K562 (cell line): ENCODE results near the gene CD22. TPM values are rescaled to one million over a fixed set of nuclear protein-coding genes. Genes with fewer than 3 reads are reported as not detected.
A peak's percentile ranks its signal among the peaks of the same experiment; 100 is the strongest.

Experiments used
- CBFB ChIP-seq: sonication (generic); formaldehyde crosslinking; IDR thresholded peaks from 2 replicates; pipeline ENCODE4 v1.4.0; 2020; ENCODE audit warnings: mild to moderate bottlenecking, missing genetic modification reagents
- FOXA3 ChIP-seq, 2 experiments: fragments of 450-650 bp in 1 of 2; sonication (generic) in 1 of 2; formaldehyde crosslinking; IDR thresholded peaks in 1 of 2; conservative IDR thresholded peaks in 1 of 2; 2 replicates each; pipeline versions ENCODE4 v1.4.0 to v1.8.0; 2020 to 2022; ENCODE audit warnings: mild to moderate bottlenecking in 2 of 2, missing genetic modification reagents in 1 of 2
- GABPB1 ChIP-seq: sonication (generic); formaldehyde crosslinking; IDR thresholded peaks from 2 replicates; pipeline ENCODE4 v1.8.0; 2022; ENCODE audit warnings: mild to moderate bottlenecking, missing genetic modification reagents
- KAT7 ChIP-seq: sonication (generic); formaldehyde crosslinking; IDR thresholded peaks from 2 replicates; pipeline ENCODE4 v1.8.0; 2022; ENCODE audit warnings: missing genetic modification reagents, mild to moderate bottlenecking, borderline replicate concordance
- MITF ChIP-seq: IDR thresholded peaks from 2 replicates; pipeline ENCODE4 v1.6.1; 2014; ENCODE audit warnings: antibody characterized with exemption
- MTF1 ChIP-seq: fragments of 250-450 bp; sonication (Bioruptor Pico); IDR thresholded peaks from 2 replicates; pipeline ENCODE4 v1.9.0; 2021; ENCODE audit warnings: moderate library complexity, mild to moderate bottlenecking, inconsistent platforms, borderline replicate concordance
- PHB ChIP-seq: fragments of 250-450 bp; sonication (Bioruptor Pico); IDR thresholded peaks from 2 replicates; pipeline ENCODE4 v1.5.0; 2021
- PHF20 ChIP-seq: fragments of 450-650 bp; IDR thresholded peaks from 2 replicates; pipeline ENCODE4 v1.6.1; 2018; ENCODE audit not compliant: partially characterized antibody
- RBM25 ChIP-seq: fragments of 200-400 bp; formaldehyde crosslinking; IDR thresholded peaks from 2 replicates; pipeline ENCODE4 v1.6.1; 2018; ENCODE audit warnings: low read length, low read depth, moderate library complexity; ENCODE audit not compliant: severe bottlenecking
- RCOR1 ChIP-seq, 2 experiments: IDR thresholded peaks; 2 replicates each; pipeline ENCODE4 v1.6.1; 2012; ENCODE audit warnings: low read depth in 2 of 2, low read length in 2 of 2, borderline replicate concordance in 1 of 2, improper control_type of control experiment in 1 of 2
- ZNF124 ChIP-seq: sonication (generic); formaldehyde crosslinking; IDR thresholded peaks from 2 replicates; pipeline ENCODE4 v1.8.1; 2022; ENCODE audit warnings: missing genetic modification reagents
- ZNF24 ChIP-seq: fragments of 450-650 bp; IDR thresholded peaks from 2 replicates; pipeline ENCODE4 v1.6.1; 2016
- ZNF551 ChIP-seq: fragments of 250-450 bp; sonication (Bioruptor Pico); IDR thresholded peaks from 2 replicates; pipeline ENCODE4 v1.5.0; 2021; ENCODE audit warnings: mild to moderate bottlenecking, moderate library complexity
- polyA plus RNA-seq, 8 experiments: library from polyadenylated mRNA; depleted of rRNA in 4 of 8; stranded (reverse) in 5 of 8; unstranded in 3 of 8; fragments of >200 nt; fragmentation: Nextera tagmentation in 2 of 8; fragmentation: Illumina TruSeq in 1 of 8; extraction: Ambion mirVana in 2 of 8; extraction: Trizol in 1 of 8; gene quantifications; 2 replicates each; pipeline versions ENCODE4 v1.2.1 to v1.2.3, GENCODE V29; 2011 to 2014; ENCODE audit warnings: inconsistent platforms in 1 of 8, missing spikeins in 1 of 8
- total RNA-seq, 7 experiments: library from RNA; depleted of rRNA in 6 of 7; stranded (reverse); fragments of >200 nt in 6 of 7; fragmentation: Illumina TruSeq in 2 of 7; extraction: Trizol in 2 of 7; gene quantifications; 2 replicates each; pipeline versions ENCODE4 v1.2.1 to v1.2.3, GENCODE V29; 2011 to 2021; ENCODE audit warnings: low replicate concordance in 1 of 7
- TF ChIP-seq, protein P1 (sequence below): fragments of 450-650 bp; formaldehyde crosslinking; IDR thresholded peaks from 2 replicates; pipeline ENCODE4 v1.4.0; 2020; ENCODE audit warnings: mild to moderate bottlenecking, mixed read lengths
- TF ChIP-seq, protein P2 (sequence below): fragments of 250-450 bp; sonication (Bioruptor Pico); IDR thresholded peaks from 2 replicates; pipeline ENCODE4 v1.5.1; 2021; ENCODE audit warnings: mild to moderate bottlenecking

The CD22 gene
- total and polyA plus RNA-seq, 9 of the 15 experiments (the other 6 are each of a cell fraction or from before 2014, with no cell fraction given) = 0.29 to 5.0 (median 3.5) TPM

DNA sequence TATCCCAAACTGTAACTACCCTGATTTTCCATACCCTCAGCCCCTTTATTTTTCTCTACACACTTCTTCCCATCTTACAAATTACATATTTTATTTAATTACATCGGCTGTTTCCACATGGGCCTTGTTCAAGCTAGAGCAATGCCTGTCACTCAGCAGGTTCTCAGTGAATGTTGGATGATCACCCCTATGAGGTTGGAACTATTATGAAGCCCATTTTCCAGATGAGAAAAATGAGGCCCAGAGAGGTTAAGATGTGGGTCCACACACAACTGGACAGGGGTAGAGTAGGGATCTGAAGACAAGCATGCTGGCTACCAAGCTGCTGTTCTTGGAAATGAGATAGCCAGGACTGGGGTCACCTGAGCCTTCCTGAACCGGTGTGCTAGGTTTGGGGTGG, 27.0 kb upstream of the CD22 start (continued):
- TF ChIP-seq KAT7 (CRISPR knock-in tag) = no peak
- TF ChIP-seq ZNF124 = no peak
- no peak for TF ChIP-seq GABPB1 (CRISPR knock-in tag)
- peak; percentile 47 for TF ChIP-seq PHF20
- no peak for TF ChIP-seq RCOR1 (IDR thresholded peaks at IDR 0.05; ENCODE audit: borderline replicate concordance in 1 of 2, low read depth in 2 of 2, low read length in 2 of 2)
- TF ChIP-seq MTF1 (CRISPR knock-in tag) = no peak
- peak; percentile 76 for TF ChIP-seq RBM25
- TF ChIP-seq, protein P1, sequence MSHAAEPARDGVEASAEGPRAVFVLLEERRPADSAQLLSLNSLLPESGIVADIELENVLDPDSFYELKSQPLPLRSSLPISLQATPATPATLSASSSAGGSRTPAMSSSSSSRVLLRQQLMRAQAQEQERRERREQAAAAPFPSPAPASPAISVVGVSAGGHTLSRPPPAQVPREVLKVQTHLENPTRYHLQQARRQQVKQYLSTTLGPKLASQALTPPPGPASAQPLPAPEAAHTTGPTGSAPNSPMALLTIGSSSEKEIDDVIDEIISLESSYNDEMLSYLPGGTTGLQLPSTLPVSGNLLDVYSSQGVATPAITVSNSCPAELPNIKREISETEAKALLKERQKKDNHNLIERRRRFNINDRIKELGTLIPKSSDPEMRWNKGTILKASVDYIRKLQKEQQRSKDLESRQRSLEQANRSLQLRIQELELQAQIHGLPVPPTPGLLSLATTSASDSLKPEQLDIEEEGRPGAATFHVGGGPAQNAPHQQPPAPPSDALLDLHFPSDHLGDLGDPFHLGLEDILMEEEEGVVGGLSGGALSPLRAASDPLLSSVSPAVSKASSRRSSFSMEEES (CRISPR knock-in tag) = no peak
- TF ChIP-seq FOXA3 (CRISPR knock-in tag; conservative IDR thresholded peaks at IDR 0.05 in 1 of 2, IDR thresholded peaks at IDR 0.05 in 1 of 2) = no peak
- TF ChIP-seq ZNF24 = no peak
- TF ChIP-seq, protein P2, sequence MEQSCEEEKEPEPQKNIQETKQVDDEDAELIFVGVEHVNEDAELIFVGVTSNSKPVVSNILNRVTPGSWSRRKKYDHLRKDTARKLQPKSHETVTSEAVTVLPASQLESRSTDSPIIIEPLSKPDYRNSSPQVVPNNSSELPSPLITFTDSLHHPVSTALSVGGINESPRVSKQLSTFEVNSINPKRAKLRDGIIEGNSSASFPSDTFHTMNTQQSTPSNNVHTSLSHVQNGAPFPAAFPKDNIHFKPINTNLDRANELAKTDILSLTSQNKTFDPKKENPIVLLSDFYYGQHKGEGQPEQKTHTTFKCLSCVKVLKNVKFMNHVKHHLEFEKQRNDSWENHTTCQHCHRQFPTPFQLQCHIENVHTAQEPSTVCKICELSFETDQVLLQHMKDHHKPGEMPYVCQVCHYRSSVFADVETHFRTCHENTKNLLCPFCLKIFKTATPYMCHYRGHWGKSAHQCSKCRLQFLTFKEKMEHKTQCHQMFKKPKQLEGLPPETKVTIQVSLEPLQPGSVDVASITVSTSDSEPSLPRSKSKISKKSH (CRISPR knock-in tag) = no peak
- no peak for TF ChIP-seq MITF
- TF ChIP-seq CBFB (CRISPR knock-in tag) = no peak
- no peak for TF ChIP-seq PHB (CRISPR knock-in tag)
- no peak for TF ChIP-seq ZNF551 (CRISPR knock-in tag)
